DOHH2 (cell line): ENCODE data around the gene URI1.

Source experiments
- H3F3A ChIP-seq: fragments of 200-600 bp; sonication (generic), shearing (Covaris generic); 2 replicates; pipeline ENCODE4 v1.6.0; 2016; ENCODE audit warnings: antibody characterized with exemption, mild to moderate bottlenecking; ENCODE audit not compliant: control insufficient read depth, insufficient read depth
- H3K27ac ChIP-seq: fragments of 200-600 bp; sonication (generic); 2 replicates; pipeline ENCODE4 v1.5.1; 2014; ENCODE audit warnings: low read depth, mild to moderate bottlenecking, low read length, moderate library complexity
- H3K27me3 ChIP-seq: fragments of 200-600 bp; sonication (generic); 2 replicates; pipeline ENCODE4 v1.6.1; 2014; ENCODE audit warnings: mild to moderate bottlenecking, low read length, mixed read lengths; ENCODE audit not compliant: control insufficient read depth
- H3K36me3 ChIP-seq: fragments of 200-600 bp; sonication (generic); 2 replicates; pipeline ENCODE4 v1.6.1; 2014; ENCODE audit warnings: mild to moderate bottlenecking, low read length, moderate library complexity, mixed read lengths; ENCODE audit not compliant: control insufficient read depth
- H3K4me1 ChIP-seq: fragments of 200-600 bp; sonication (generic); 2 replicates; pipeline ENCODE4 v1.6.1; 2014; ENCODE audit warnings: mild to moderate bottlenecking, low read length, mixed read lengths; ENCODE audit not compliant: control insufficient read depth
- H3K4me2 ChIP-seq: fragments of 200-600 bp; sonication (generic); 2 replicates; pipeline ENCODE4 v1.6.0; 2014; ENCODE audit warnings: mild to moderate bottlenecking, low read length, moderate library complexity
- H3K4me3 ChIP-seq: fragments of 200-600 bp; sonication (generic); 2 replicates; pipeline ENCODE4 v1.5.1; 2014; ENCODE audit warnings: mild to moderate bottlenecking, low read length, mixed read lengths
- H3K79me2 ChIP-seq: fragments of 200-600 bp; sonication (generic); 2 replicates; pipeline ENCODE4 v1.6.1; 2014; ENCODE audit warnings: mild to moderate bottlenecking, low read length, mixed read lengths; ENCODE audit not compliant: control insufficient read depth
- H3K9me2 ChIP-seq: fragments of 200-600 bp; sonication (generic); replicated peaks from 2 replicates; pipeline ENCODE4 v1.6.1; 2014; ENCODE audit warnings: mild to moderate bottlenecking, low read length, mixed read lengths; ENCODE audit not compliant: control insufficient read depth
- H3K9me3 ChIP-seq: fragments of 200-600 bp; sonication (generic); 2 replicates; pipeline ENCODE4 v1.6.1; 2014; ENCODE audit warnings: antibody characterized with exemption, low read length, mixed read lengths; ENCODE audit not compliant: control insufficient read depth, insufficient read depth
- H4K20me1 ChIP-seq: fragments of 200-600 bp; sonication (generic); 2 replicates; pipeline ENCODE4 v1.6.0; 2014; ENCODE audit warnings: low read depth, mild to moderate bottlenecking, antibody characterized with exemption, low read length, moderate library complexity; ENCODE audit not compliant: control insufficient read depth, insufficient read depth
- EZH2phosphoT487 ChIP-seq: fragments of 200-600 bp; sonication (generic); IDR thresholded peaks from 2 replicates; pipeline ENCODE4 v1.6.1; 2017; ENCODE audit warnings: borderline replicate concordance, mild to moderate bottlenecking, antibody characterized with exemption, low read length, moderate library complexity, mixed read lengths
- TF ChIP-seq, protein P1 (sequence below): fragments of 200-600 bp; sonication (generic); IDR thresholded peaks from one replicate; pipeline ENCODE4 v1.5.1; 2014; ENCODE audit warnings: antibody characterized with exemption, mild to moderate bottlenecking, low read depth, low read length; ENCODE audit not compliant: poor library complexity, severe bottlenecking

The URI1 gene

DNA sequence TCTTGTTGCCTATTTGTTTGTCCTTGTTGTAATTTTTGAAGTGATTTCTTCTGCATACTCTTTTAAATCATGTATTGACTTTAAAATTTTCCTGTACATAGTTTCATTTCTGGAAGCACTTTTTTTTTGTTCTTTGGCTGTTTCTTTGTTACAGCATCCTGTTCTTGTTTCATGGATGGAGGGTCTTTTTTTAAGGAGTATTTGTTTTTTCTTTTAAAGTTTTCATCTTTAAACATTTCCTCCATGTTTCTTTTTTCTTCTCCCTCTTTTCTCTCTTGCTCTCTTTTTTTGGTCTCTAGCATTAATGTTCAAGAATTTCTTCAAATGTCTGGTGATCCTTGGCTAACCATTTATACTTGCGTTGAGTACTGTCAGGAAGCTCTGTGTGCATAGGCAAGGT lies 58.8 kb downstream of the URI1 start:
- Histone ChIP-seq H3K9me3 (no peaks in the 10 kb centered on the region), H3K4me3 (no peak overlapping the region), H3K79me2 (peaks cover 73% of the 10 kb centered on the region), H3F3A (no peaks in the 10 kb centered on the region), H4K20me1 (no peaks in the 10 kb centered on the region), H3K36me3 (peaks cover 19% of the 10 kb centered on the region), H3K27ac (no peak overlapping the region), H3K27me3 (no peaks in the 10 kb centered on the region), H3K4me1 (no peaks in the 10 kb centered on the region), H3K4me2 (no peak overlapping the region), H3K9me2 (no peaks in the 10 kb centered on the region)
- TF ChIP-seq EZH2phosphoT487 = no peak
- TF ChIP-seq, protein P1, sequence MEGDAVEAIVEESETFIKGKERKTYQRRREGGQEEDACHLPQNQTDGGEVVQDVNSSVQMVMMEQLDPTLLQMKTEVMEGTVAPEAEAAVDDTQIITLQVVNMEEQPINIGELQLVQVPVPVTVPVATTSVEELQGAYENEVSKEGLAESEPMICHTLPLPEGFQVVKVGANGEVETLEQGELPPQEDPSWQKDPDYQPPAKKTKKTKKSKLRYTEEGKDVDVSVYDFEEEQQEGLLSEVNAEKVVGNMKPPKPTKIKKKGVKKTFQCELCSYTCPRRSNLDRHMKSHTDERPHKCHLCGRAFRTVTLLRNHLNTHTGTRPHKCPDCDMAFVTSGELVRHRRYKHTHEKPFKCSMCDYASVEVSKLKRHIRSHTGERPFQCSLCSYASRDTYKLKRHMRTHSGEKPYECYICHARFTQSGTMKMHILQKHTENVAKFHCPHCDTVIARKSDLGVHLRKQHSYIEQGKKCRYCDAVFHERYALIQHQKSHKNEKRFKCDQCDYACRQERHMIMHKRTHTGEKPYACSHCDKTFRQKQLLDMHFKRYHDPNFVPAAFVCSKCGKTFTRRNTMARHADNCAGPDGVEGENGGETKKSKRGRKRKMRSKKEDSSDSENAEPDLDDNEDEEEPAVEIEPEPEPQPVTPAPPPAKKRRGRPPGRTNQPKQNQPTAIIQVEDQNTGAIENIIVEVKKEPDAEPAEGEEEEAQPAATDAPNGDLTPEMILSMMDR = no peak

DNA sequence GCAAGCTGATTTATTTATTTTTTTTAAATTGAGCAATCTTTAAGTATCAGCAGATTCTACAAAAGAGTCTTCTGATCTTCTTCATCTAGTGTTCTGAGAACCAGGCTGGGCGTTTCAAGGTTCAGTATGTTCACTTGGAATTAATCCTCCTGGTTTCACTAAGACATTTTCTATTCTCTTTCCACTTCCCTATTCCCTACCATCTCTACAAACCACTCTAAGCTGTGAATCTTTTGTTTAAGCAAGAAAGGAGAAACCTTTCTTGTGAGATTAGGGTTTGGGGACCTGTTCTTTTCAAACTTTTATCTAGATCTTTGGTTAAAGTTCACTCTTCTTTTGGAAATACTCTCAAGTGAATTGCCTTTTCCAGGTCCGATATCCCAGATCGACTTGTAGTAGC lies 59.3 kb downstream of the URI1 start:
- Histone ChIP-seq H4K20me1 (no peaks in the 10 kb centered on the region), H3K27me3 (no peaks in the 10 kb centered on the region), H3K4me1 (no peaks in the 10 kb centered on the region), H3K27ac (no peak overlapping the region), H3K79me2 (peaks cover 69% of the 10 kb centered on the region), H3F3A (no peaks in the 10 kb centered on the region), H3K36me3 (peaks cover 21% of the 10 kb centered on the region), H3K9me2 (no peaks in the 10 kb centered on the region), H3K4me2 (no peak overlapping the region), H3K4me3 (no peak overlapping the region), H3K9me3 (no peaks in the 10 kb centered on the region)
- no peak for TF ChIP-seq EZH2phosphoT487
- TF ChIP-seq, protein P1 = no peak

DNA sequence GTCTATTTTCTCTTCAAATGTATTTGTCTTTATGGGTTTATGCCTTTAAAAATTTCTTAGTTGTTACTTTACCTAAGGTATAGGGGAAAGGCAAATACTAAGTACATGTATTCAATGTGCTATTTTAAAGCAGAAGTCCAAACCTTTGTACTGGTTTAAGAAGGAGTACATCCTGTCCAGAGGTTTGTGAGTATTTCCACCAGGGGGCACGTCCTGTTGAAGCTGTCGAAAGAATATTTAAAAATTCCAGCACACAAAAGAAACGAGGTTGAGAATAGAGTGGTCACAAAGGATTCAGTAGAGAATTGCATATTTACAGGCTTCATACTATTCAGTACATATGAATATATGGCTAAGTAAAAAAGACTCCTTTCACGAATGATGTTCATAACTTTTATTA lies 59.8 kb downstream of the URI1 start:
- no peak overlapping the region for H3K4me3 ChIP-seq
- TF ChIP-seq, protein P1 = no peak
- TF ChIP-seq EZH2phosphoT487 = no peak
- H3K4me2 ChIP-seq = no peak overlapping the region
- no peaks in the 10 kb centered on the region for H3K4me1 ChIP-seq
- no peaks in the 10 kb centered on the region for H3F3A ChIP-seq
- no peak overlapping the region for H3K27ac ChIP-seq
- no peaks in the 10 kb centered on the region for H3K9me2 ChIP-seq
- no peaks in the 10 kb centered on the region for H4K20me1 ChIP-seq
- peaks cover 23% of the 10 kb centered on the region for H3K36me3 ChIP-seq
- no peaks in the 10 kb centered on the region for H3K9me3 ChIP-seq
- no peaks in the 10 kb centered on the region for H3K27me3 ChIP-seq
- H3K79me2 ChIP-seq = peaks cover 64% of the 10 kb centered on the region

DNA sequence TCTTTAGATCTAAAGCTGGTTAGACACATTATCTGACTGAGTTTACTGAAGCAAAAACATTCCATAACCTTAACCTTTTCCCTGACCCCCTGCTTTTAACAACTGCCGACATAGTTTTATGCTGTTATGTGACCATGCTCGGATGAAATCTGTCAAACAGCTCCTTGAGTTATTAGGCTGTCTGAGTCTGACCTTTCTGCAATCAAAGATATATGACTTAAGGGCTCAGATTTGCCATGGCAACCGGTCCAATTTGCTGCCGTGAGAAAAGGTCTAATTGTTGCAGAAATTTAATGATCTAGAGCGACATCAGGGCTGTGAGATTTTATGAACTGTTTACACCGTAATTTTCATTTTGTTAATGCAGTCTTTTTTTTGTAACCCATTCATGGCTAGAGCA lies 61.8 kb downstream of the URI1 start:
- peaks cover 44% of the 10 kb centered on the region for H3K79me2 ChIP-seq
- H3K4me2 ChIP-seq = no peak overlapping the region
- no peaks in the 10 kb centered on the region for H3K4me1 ChIP-seq
- TF ChIP-seq, protein P1 = no peak
- no peak for TF ChIP-seq EZH2phosphoT487
- no peaks in the 10 kb centered on the region for H3F3A ChIP-seq
- H3K9me2 ChIP-seq = no peaks in the 10 kb centered on the region
- H3K9me3 ChIP-seq = no peaks in the 10 kb centered on the region
- no peak overlapping the region for H3K4me3 ChIP-seq
- H3K36me3 ChIP-seq = peaks cover 29% of the 10 kb centered on the region
- H3K27me3 ChIP-seq = no peaks in the 10 kb centered on the region
- no peak overlapping the region for H3K27ac ChIP-seq
- no peaks in the 10 kb centered on the region for H4K20me1 ChIP-seq
